Esophagus muscularis mucosa (tissue), 4 donors: Measurements from ENCODE around the gene RUNX2. TPM values are rescaled to one million over a fixed set of nuclear protein-coding genes. Genes with fewer than 3 reads are reported as not detected.

Experiments
- DNase-seq: peaks from one replicate; pipeline ENCODE4 v3.0.0-alpha.2; 2017; ENCODE audit errors: extremely low spot score
- H3K27ac ChIP-seq, 4 donors: fragments of 200-600 bp; sonication (generic); replicated peaks in 1 of 4; 1 replicate in 3 of 4; 2 replicates in 1 of 4; pipeline ENCODE4 v1.5.1; 2016 to 2019; ENCODE audit warnings: mild to moderate bottlenecking in 1 of 4
- H3K27me3 ChIP-seq, 4 donors: fragments of 200-600 bp; sonication (generic); one replicate each; pipeline versions ENCODE4 v1.5.1 to v1.6.0; 2016 to 2019
- H3K36me3 ChIP-seq, 4 donors: fragments of 200-600 bp; sonication (generic); one replicate each; pipeline ENCODE4 v1.5.1; 2016 to 2019
- H3K4me1 ChIP-seq, 4 donors: fragments of 200-600 bp; sonication (generic); one replicate each; pipeline ENCODE4 v1.5.1; 2016 to 2019
- H3K4me3 ChIP-seq, 4 donors: fragments of 200-600 bp; sonication (generic); 1 replicate in 2 of 4; 2 replicates in 2 of 4; pipeline ENCODE4 v1.5.1; 2016 to 2019; ENCODE audit warnings: mild to moderate bottlenecking in 4 of 4, moderate library complexity in 1 of 4
- H3K9me3 ChIP-seq, 4 donors: fragments of 200-600 bp; sonication (generic); 1 replicate in 3 of 4; 2 replicates in 1 of 4; pipeline ENCODE4 v1.5.1; 2016 to 2019
- EP300 ChIP-seq: sonication (generic); formaldehyde crosslinking; IDR thresholded peaks from one replicate; pipeline ENCODE4 v1.6.1; 2017; ENCODE audit warnings: antibody characterized with exemption
- POLR2A ChIP-seq: fragments of 450-650 bp; IDR thresholded peaks from one replicate; pipeline ENCODE4 v1.6.1; 2017; ENCODE audit warnings: antibody characterized with exemption, moderate library complexity, mild to moderate bottlenecking, low read depth
- POLR2AphosphoS5 ChIP-seq, 2 donors: sonication (generic); formaldehyde crosslinking; IDR thresholded peaks; one replicate each; pipeline ENCODE4 v1.6.1; 2017; ENCODE audit warnings: antibody characterized with exemption in 2 of 2
- WGBS: methylation state at CpG from one replicate; pipeline ENCODE4 v1.1.5; 2018; 5-methylcytosine and 5-hydroxymethylcytosine counted together
- intact Hi-C: fragments of 100-400 bp; cut with DNase I; formaldehyde crosslinking; loops from one replicate; pipeline ENCODE4 v1.15.1; 2023
- total RNA-seq, 4 donors: library from RNA; depleted of rRNA; stranded (reverse); fragments of >200 nt; gene quantifications; one replicate each; pipeline versions ENCODE4 v1.1.0 to v1.2.1, GENCODE V29; 2016
- TF ChIP-seq, protein P1 (sequence below), 3 experiments: fragments of 200-600 bp in 2 of 3; fragments of 450-650 bp in 1 of 3; sonication (generic) in 2 of 3; IDR thresholded peaks; one replicate each; pipeline ENCODE4 v1.5.1; 2017 to 2019; ENCODE audit warnings: antibody characterized with exemption in 3 of 3, mild to moderate bottlenecking in 2 of 3, moderate library complexity in 1 of 3

Gene RUNX2
- total RNA-seq, 4 donors from 2014 or later, result 1.0 to 1.6 (median 1.4) TPM

GRCh38 chr6:45454008-45454911, 126.1 kb downstream of the RUNX2 start:
- Histone ChIP-seq H3K27me3 (peaks cover 0 to 8% (median 0%) of the 10 kb centered on the region in 4 donors), H3K27ac (no peak overlapping the region), H3K4me1 (no peaks in the 10 kb centered on the region), H3K9me3 (no peaks in the 10 kb centered on the region), H3K36me3 (no peaks in the 10 kb centered on the region), H3K4me3 (no peak overlapping the region)
- 84% methylated on average over 4 of the region's 4 CpGs for WGBS
- intact Hi-C loops, result no loop called here
- no peak for TF ChIP-seq EP300
- no peak for TF ChIP-seq POLR2AphosphoS5 (IDR thresholded peaks at IDR 0.05)
- no peak for TF ChIP-seq POLR2A
- TF ChIP-seq, protein P1, sequence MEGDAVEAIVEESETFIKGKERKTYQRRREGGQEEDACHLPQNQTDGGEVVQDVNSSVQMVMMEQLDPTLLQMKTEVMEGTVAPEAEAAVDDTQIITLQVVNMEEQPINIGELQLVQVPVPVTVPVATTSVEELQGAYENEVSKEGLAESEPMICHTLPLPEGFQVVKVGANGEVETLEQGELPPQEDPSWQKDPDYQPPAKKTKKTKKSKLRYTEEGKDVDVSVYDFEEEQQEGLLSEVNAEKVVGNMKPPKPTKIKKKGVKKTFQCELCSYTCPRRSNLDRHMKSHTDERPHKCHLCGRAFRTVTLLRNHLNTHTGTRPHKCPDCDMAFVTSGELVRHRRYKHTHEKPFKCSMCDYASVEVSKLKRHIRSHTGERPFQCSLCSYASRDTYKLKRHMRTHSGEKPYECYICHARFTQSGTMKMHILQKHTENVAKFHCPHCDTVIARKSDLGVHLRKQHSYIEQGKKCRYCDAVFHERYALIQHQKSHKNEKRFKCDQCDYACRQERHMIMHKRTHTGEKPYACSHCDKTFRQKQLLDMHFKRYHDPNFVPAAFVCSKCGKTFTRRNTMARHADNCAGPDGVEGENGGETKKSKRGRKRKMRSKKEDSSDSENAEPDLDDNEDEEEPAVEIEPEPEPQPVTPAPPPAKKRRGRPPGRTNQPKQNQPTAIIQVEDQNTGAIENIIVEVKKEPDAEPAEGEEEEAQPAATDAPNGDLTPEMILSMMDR (IDR thresholded peaks at IDR 0.05), result no peak
- DNase-seq, result no peak

DNA sequence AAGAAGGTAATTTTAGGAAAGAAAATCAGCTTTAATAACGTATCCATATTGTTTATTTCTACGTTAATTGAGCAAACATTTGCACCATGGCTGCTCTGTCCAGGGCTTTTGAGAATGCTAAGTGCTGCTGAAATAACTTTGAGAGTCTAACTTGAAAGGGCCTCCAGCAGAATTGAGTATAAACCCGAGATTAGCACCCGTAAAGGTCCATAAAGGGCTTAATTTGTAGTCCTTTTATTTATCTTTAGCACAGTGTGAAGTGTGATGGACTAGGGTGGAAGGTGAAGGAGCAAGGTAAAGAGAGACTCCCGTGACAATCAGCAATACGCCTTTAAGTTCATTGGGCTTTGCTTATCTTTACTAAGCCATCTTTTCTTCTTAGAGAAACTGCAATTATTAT, 127.3 kb downstream of the RUNX2 start:
- 90% methylated on average over 6 of the region's 6 CpGs for WGBS
- TF ChIP-seq POLR2A (no peak), EP300 (no peak), POLR2AphosphoS5 (IDR thresholded peaks at IDR 0.05) (no peak)
- TF ChIP-seq, protein P1 (IDR thresholded peaks at IDR 0.05), result no peak
- intact Hi-C loops, result no loop called here

DNA sequence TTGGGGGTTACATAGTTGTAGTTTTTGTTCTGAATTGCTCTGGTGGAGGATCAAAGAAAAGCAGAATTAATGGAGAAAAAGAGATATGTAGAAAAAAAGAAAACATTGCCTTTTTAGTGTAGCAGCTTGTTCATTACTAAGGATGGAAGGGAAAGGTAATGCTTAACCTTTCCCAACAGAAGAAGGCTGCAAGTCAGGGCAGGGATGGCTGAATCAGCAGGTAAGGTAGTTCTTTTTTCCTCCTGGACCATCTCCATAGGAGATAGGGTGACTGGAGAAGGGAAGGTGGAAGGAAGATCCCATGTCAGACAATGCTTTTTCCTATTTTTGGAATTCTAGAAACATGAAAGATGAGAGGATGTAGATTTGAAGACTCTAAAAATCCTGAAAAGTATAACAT, 129.0 kb downstream of the RUNX2 start:
- TF ChIP-seq EP300 (no peak), POLR2AphosphoS5 (IDR thresholded peaks at IDR 0.05) (no peak), POLR2A (no peak)
- TF ChIP-seq, protein P1 (IDR thresholded peaks at IDR 0.05), result no peak
- Histone ChIP-seq H3K4me3 (no peak overlapping the region), H3K4me1 (no peaks in the 10 kb centered on the region), H3K9me3 (no peaks in the 10 kb centered on the region), H3K36me3 (no peaks in the 10 kb centered on the region), H3K27me3 (peaks cover 0 to 23% (median 0%) of the 10 kb centered on the region in 4 donors), H3K27ac (no peak overlapping the region)
- DNase-seq, result no peak
- intact Hi-C loops, result no loop called here

More for the DNA sequence above, 127.3 kb downstream of the RUNX2 start:
- H3K36me3 ChIP-seq, result no peaks in the 10 kb centered on the region
- peaks cover 0 to 16% (median 0%) of the 10 kb centered on the region in 4 donors for H3K27me3 ChIP-seq
- no peaks in the 10 kb centered on the region for H3K9me3 ChIP-seq
- no peak overlapping the region for H3K4me3 ChIP-seq
- no peaks in the 10 kb centered on the region for H3K4me1 ChIP-seq
- H3K27ac ChIP-seq, result no peak overlapping the region
- no peak for DNase-seq

- DNase-seq, result no peak
- 74% methylated on average over 2 of the region's 2 CpGs for WGBS
- TF ChIP-seq POLR2A, result no peak
- no peak for TF ChIP-seq POLR2AphosphoS5 (IDR thresholded peaks at IDR 0.05)
- TF ChIP-seq, protein P1 (IDR thresholded peaks at IDR 0.05), result no peak
- TF ChIP-seq EP300, result no peak
- H3K4me1 ChIP-seq, result no peaks in the 10 kb centered on the region
- H3K36me3 ChIP-seq, result no peaks in the 10 kb centered on the region
- H3K27ac ChIP-seq, result no peak overlapping the region
- intact Hi-C loops, result no loop called here
- H3K4me3 ChIP-seq, result no peak overlapping the region
- H3K9me3 ChIP-seq, result no peaks in the 10 kb centered on the region
- H3K27me3 ChIP-seq, result peaks cover 0 to 23% (median 0%) of the 10 kb centered on the region in 4 donors
Measured at GRCh38 chr6:45458672-45459071, 130.5 kb downstream of the RUNX2 start.
